Measurements from ENCODE around the gene SEC24C.

DNA sequence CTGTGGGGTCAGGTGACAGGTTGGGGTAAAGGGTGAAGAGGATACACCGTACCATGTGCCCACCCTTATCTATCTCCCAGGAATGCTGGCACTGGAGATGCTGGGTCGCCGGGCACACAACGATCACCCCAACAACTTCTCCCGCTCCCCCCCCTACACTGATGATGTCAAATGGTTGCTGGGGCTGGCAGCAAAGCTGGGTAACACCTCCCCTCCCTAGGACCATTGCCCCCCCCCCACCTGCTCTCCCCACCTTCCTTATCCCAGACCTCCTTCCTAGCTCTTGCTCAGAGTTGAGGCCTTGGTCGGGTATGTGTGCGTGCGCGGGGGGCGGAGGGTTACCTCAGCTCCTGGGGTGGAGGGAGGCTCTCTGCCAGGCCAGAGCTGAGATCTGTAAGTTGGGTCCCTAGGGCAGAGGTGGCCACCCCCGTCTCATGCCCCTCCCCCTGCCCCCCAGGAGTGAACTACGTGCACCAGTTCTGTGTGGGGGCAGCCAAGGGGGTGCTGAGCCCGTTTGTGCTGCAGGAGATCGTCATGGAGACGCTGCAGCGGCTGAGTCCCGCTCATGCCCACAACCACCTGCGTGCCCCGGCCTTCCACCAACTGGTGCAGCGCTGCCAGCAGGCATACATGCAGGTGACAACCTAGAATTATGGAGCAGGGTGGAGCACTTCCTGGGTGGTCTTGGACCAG lies 56.5 kb downstream of the SEC24C start:
- TF ChIP-seq POLR2A (IDR thresholded peaks at IDR 0.05): no peak
- TF ChIP-seq CTCF (IDR thresholded peaks at IDR 0.05): no peak

Measured in tibial nerve (tissue), 3 donors.